H9 (cell line): ENCODE measurements around the gene SHCBP1. TPM values are rescaled to one million over a fixed set of nuclear protein-coding genes. Genes with fewer than 3 reads are reported as not detected.

Experiments
- DNase-seq: peaks from one replicate; pipeline ENCODE4 v3.0.0-alpha.2; 2017
- H2AFZ ChIP-seq: one replicate; pipeline ENCODE4 v1.6.1; 2013; ENCODE audit warnings: mild to moderate bottlenecking, low read length, control low read depth, moderate library complexity
- H2AK5ac ChIP-seq: 2 replicates; pipeline ENCODE4 v1.6.1; 2013; ENCODE audit warnings: low read length, control low read depth, mixed read lengths; ENCODE audit not compliant: insufficient read length
- H2BK120ac ChIP-seq: one replicate; pipeline ENCODE4 v1.6.1; 2013; ENCODE audit warnings: low read depth, mild to moderate bottlenecking, low read length, control low read depth, inconsistent platforms; ENCODE audit not compliant: poor library complexity, severe bottlenecking
- H2BK12ac ChIP-seq: 2 replicates; pipeline ENCODE4 v1.6.1; 2013; ENCODE audit warnings: low read length, control low read depth, mixed read lengths, low read depth; ENCODE audit not compliant: insufficient read length
- H2BK15ac ChIP-seq: 2 replicates; pipeline ENCODE4 v1.6.1; 2013; ENCODE audit warnings: low read depth, low read length, control low read depth
- H2BK20ac ChIP-seq: one replicate; pipeline ENCODE4 v1.6.1; 2013; ENCODE audit warnings: low read depth, mild to moderate bottlenecking, low read length, control low read depth, inconsistent platforms; ENCODE audit not compliant: poor library complexity, severe bottlenecking
- H2BK5ac ChIP-seq: 2 replicates; pipeline ENCODE4 v1.6.1; 2013; ENCODE audit warnings: low read length, control low read depth, mixed read lengths; ENCODE audit not compliant: insufficient read length
- H3K14ac ChIP-seq: 2 replicates; pipeline ENCODE4 v1.6.1; 2013; ENCODE audit warnings: low read length, control low read depth; ENCODE audit not compliant: insufficient read depth
- H3K18ac ChIP-seq: 2 replicates; pipeline ENCODE4 v1.6.1; 2013; ENCODE audit warnings: low read depth, mild to moderate bottlenecking, mixed read lengths, low read length, control low read depth; ENCODE audit not compliant: insufficient read length
- H3K23ac ChIP-seq: 2 replicates; pipeline ENCODE4 v1.6.1; 2013; ENCODE audit warnings: low read length, control low read depth, mixed read lengths, low read depth; ENCODE audit not compliant: insufficient read length
- H3K23me2 ChIP-seq: 2 replicates; pipeline ENCODE4 v1.6.1; 2013; ENCODE audit warnings: low read depth, mild to moderate bottlenecking, mixed read lengths, low read length, control low read depth; ENCODE audit not compliant: insufficient read length, poor library complexity, severe bottlenecking
- H3K27ac ChIP-seq: 2 replicates; pipeline ENCODE4 v1.5.1; 2013; ENCODE audit warnings: low read length, control low read depth, mixed read lengths, low read depth; ENCODE audit not compliant: insufficient read length
- H3K27me3 ChIP-seq: 2 replicates; pipeline ENCODE4 v1.6.1; 2013; ENCODE audit warnings: low read length, control low read depth, inconsistent platforms; ENCODE audit not compliant: insufficient read depth
- H3K4ac ChIP-seq: 2 replicates; pipeline ENCODE4 v1.6.1; 2013; ENCODE audit warnings: low read depth, mild to moderate bottlenecking, control low read depth, inconsistent platforms, low read length, moderate library complexity
- H3K4me1 ChIP-seq: 2 replicates; pipeline ENCODE4 v1.6.1; 2013; ENCODE audit warnings: low read length, control low read depth, inconsistent platforms; ENCODE audit not compliant: insufficient read depth
- H3K4me2 ChIP-seq: 2 replicates; pipeline ENCODE4 v1.6.1; 2013; ENCODE audit warnings: low read length, control low read depth, mixed read lengths; ENCODE audit not compliant: insufficient read length, insufficient read depth
- H3K56ac ChIP-seq: 2 replicates; pipeline ENCODE4 v1.6.1; 2013; ENCODE audit warnings: low read depth, mild to moderate bottlenecking, mixed read lengths, low read length, control low read depth; ENCODE audit not compliant: insufficient read length
- H3K79me1 ChIP-seq: 2 replicates; pipeline ENCODE4 v1.6.1; 2013; ENCODE audit warnings: low read depth, mild to moderate bottlenecking, moderate library complexity, low read length, control low read depth, inconsistent platforms; ENCODE audit not compliant: insufficient read depth, poor library complexity, severe bottlenecking
- H3K79me2 ChIP-seq: 2 replicates; pipeline ENCODE4 v1.6.1; 2013; ENCODE audit warnings: low read length, control low read depth, inconsistent platforms; ENCODE audit not compliant: insufficient read depth
- H3K9ac ChIP-seq: 2 replicates; pipeline ENCODE4 v1.6.1; 2013; ENCODE audit warnings: low read length, control low read depth, mixed read lengths; ENCODE audit not compliant: insufficient read length; ENCODE audit errors: extremely low read depth
- H3K9me3 ChIP-seq: one replicate; pipeline ENCODE4 v1.6.1; 2013; ENCODE audit warnings: low read depth, low read length, inconsistent platforms; ENCODE audit not compliant: control insufficient read depth
- H3T11ph ChIP-seq: one replicate; pipeline ENCODE4 v1.6.1; 2013; ENCODE audit warnings: mild to moderate bottlenecking, low read length, control low read depth, inconsistent platforms
- H4K20me1 ChIP-seq: one replicate; pipeline ENCODE4 v1.6.1; 2013; ENCODE audit not compliant: control insufficient read depth, insufficient read length, insufficient read depth
- H4K5ac ChIP-seq: 2 replicates; pipeline ENCODE4 v1.6.1; 2013; ENCODE audit warnings: low read depth, mild to moderate bottlenecking, mixed read lengths, low read length, control low read depth; ENCODE audit not compliant: insufficient read length
- H4K8ac ChIP-seq: replicated peaks from 2 replicates; pipeline ENCODE4 v1.6.1; 2013; ENCODE audit warnings: low read length, control low read depth, mixed read lengths, low read depth; ENCODE audit not compliant: insufficient read length
- H4K91ac ChIP-seq: 2 replicates; pipeline ENCODE4 v1.6.1; 2013; ENCODE audit warnings: low read depth, mild to moderate bottlenecking, moderate library complexity, mixed read lengths, low read length, control low read depth; ENCODE audit not compliant: insufficient read length
- H3K27ac Mint-ChIP-seq, 3 experiments: 2 replicates in 2 of 3; 3 replicates in 1 of 3; pipeline ENCODE4 v1.8.0; 2020 to 2021; ENCODE audit warnings: mixed read lengths in 3 of 3, mild to moderate bottlenecking in 1 of 3, moderate library complexity in 1 of 3
- H3K27me3 Mint-ChIP-seq: 2 replicates; pipeline ENCODE4 v1.8.0; 2021; ENCODE audit warnings: low read depth, mild to moderate bottlenecking, moderate library complexity, mixed read lengths
- H3K36me3 Mint-ChIP-seq, 3 experiments: 2 replicates in 2 of 3; 3 replicates in 1 of 3; pipeline ENCODE4 v1.8.0; 2020 to 2021; ENCODE audit warnings: low read depth in 3 of 3, mixed read lengths in 3 of 3; ENCODE audit not compliant: insufficient read depth in 1 of 3
- H3K4me1 Mint-ChIP-seq, 2 experiments: 2 replicates each; pipeline ENCODE4 v1.8.0; 2020; ENCODE audit warnings: mixed read lengths in 2 of 2
- H3K4me3 Mint-ChIP-seq, 2 experiments: 2 replicates in 1 of 2; 3 replicates in 1 of 2; pipeline ENCODE4 v1.8.0; 2020 to 2021; ENCODE audit warnings: mild to moderate bottlenecking in 2 of 2, mixed read lengths in 2 of 2, moderate library complexity in 1 of 2
- H3K9me3 Mint-ChIP-seq, 2 experiments: 2 replicates in 1 of 2; 3 replicates in 1 of 2; pipeline ENCODE4 v1.8.0; 2020; ENCODE audit warnings: mild to moderate bottlenecking in 2 of 2, mixed read lengths in 2 of 2, moderate library complexity in 1 of 2
- CTCF ChIP-seq: fragments of 200-600 bp; sonication (generic); conservative IDR thresholded peaks from 3 replicates; pipeline ENCODE4 v1.8.0; 2021; ENCODE audit warnings: antibody characterized with exemption, mild to moderate bottlenecking
- WGBS: extraction: QIAGEN DNeasy Blood & Tissue Kit; methylation state at CpG from one replicate; pipeline ENCODE4 v1.1.7; 2013; ENCODE audit warnings: missing lambda C conversion rate, low lambda C conversion rate, mixed read lengths; ENCODE audit not compliant: insufficient read length; ENCODE audit errors: extremely low coverage; 5-methylcytosine and 5-hydroxymethylcytosine counted together
- total RNA-seq: library from RNA; stranded (reverse); gene quantifications from 2 replicates; pipeline ENCODE4 v1.2.1, GENCODE V29; 2021

SHCBP1 gene
- total RNA-seq, 1 experiment from 2014 or later, result 16.6 TPM

GRCh38 chr16:46568472-46569230, 52.5 kb downstream of the SHCBP1 start:
- no peak overlapping the region for H2BK12ac ChIP-seq
- Mint-ChIP-seq H3K27me3 (no peaks in the 10 kb centered on the region; the same call in 1 of the 2 replicates), H3K9me3 (peaks cover 4 to 14% of the 10 kb centered on the region in 2 experiments), H3K27ac (no peak overlapping the region), H3K36me3 (no peaks in the 10 kb centered on the region), H3K4me3 (no peak overlapping the region), H3K4me1 (peaks cover 0 to 3% of the 10 kb centered on the region in 2 experiments; a peak in 2 of 4 replicates)
- no peak overlapping the region for H2AFZ ChIP-seq
- no peak overlapping the region for H3T11ph ChIP-seq
- no peak overlapping the region for H3K27ac ChIP-seq
- no CpG with 5 or more reads among the region's 42 CpGs for WGBS
- H3K79me1 ChIP-seq, result no peaks in the 10 kb centered on the region
- no peak overlapping the region for H3K56ac ChIP-seq
- no peak overlapping the region for H4K91ac ChIP-seq
- no peaks in the 10 kb centered on the region for H3K27me3 ChIP-seq
- H2AK5ac ChIP-seq, result no peak overlapping the region
- no peak overlapping the region for H2BK20ac ChIP-seq
- no peak overlapping the region for H2BK15ac ChIP-seq
- no peaks in the 10 kb centered on the region for H3K79me2 ChIP-seq
- H2BK120ac ChIP-seq, result no peak overlapping the region
- no peak overlapping the region for H3K18ac ChIP-seq
- no peak overlapping the region for H3K4ac ChIP-seq
- H3K9ac ChIP-seq, result no peak overlapping the region
- H3K23me2 ChIP-seq, result no peaks in the 10 kb centered on the region
- H2BK5ac ChIP-seq, result no peak overlapping the region
- no peaks in the 10 kb centered on the region for H3K4me1 ChIP-seq
- no peak overlapping the region for H4K5ac ChIP-seq
- H3K23ac ChIP-seq, result no peak overlapping the region
- TF ChIP-seq CTCF, result no peak
- H3K4me2 ChIP-seq, result no peak overlapping the region
- no peak for DNase-seq
- no peaks in the 10 kb centered on the region for H3K9me3 ChIP-seq
- no peak overlapping the region for H3K14ac ChIP-seq
- no peak overlapping the region for H4K8ac ChIP-seq
- no peaks in the 10 kb centered on the region for H4K20me1 ChIP-seq
